Measurements from ENCODE around the gene ACE2.
"Not testable (repeated sequence)": the region's sequence is repeated elsewhere in the genome, so short reads cannot be mapped to it uniquely, and the experiment has no call there.

The ACE2 gene

DNA sequence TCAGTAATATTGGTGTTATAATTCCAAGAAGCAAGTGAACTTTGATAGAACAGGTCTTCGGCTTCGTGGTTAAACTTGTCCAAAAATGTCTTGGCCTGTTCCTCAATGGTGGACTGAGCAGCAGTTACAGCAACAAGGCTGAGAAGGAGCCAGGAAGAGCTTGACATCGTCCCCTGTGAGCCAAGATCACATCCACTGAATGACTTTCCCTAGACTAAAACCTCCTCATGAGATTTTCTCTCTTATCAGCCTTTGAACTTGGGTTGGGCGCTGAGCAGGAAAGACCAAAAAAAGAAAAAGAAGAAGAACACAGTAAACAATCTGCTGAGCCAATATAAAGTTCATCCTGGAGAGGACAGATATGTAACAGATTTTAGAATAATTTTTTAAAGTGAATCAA is at the start of gene ACE2:
TSS of gene ACE2 (minus strand) at position 216 of the 400 bp plus-strand sequence. CDS start at position 167, 49 bp downstream.
- DNase-seq, result no peak

- not testable (repeated sequence) for DNase-seq
These were observed 46.8 kb upstream of the ACE2 start for GRCh38 chrX:15647510-15647909.

- no peak for DNase-seq
These were observed 45.8 kb upstream of the ACE2 start for GRCh38 chrX:15646543-15646942.

- DNase-seq, result no peak
These were observed 45.3 kb upstream of the ACE2 start for GRCh38 chrX:15646031-15646430.

DNA sequence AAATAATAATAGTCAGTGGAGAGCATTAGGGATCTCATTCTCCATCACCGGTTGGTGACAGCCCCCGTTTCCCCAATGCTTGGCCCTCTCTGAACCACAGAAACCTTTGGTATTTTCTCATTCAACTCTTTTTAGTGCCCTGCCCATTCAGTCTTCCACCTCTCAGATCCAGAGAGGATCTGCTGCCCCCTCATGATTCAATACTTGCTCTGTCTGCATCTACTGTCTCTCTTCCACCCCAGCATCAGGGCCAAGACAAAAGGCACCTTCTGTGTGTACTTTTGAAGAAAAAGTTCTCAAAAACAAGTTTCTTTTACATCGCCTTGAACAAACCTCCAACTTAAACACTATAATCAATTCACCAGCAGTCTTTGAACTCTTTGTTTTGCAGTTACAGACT is 44.5 kb upstream of the ACE2 start:
- DNase-seq, result no peak

- no peak for DNase-seq
These were observed 43.8 kb upstream of the ACE2 start for GRCh38 chrX:15644560-15644872.

GRCh38 chrX:15643786-15644559 is 43.2 kb upstream of the ACE2 start:
- DNase-seq, result no peak

GRCh38 chrX:15631637-15632036 is 30.9 kb upstream of the ACE2 start:
- DNase-seq, result no peak

- DNase-seq, result no peak
These were observed 22.3 kb upstream of the ACE2 start for GRCh38 chrX:15623054-15623453.

- DNase-seq, result no peak
These were observed 18.4 kb upstream of the ACE2 start for GRCh38 chrX:15619053-15619755.

DNA sequence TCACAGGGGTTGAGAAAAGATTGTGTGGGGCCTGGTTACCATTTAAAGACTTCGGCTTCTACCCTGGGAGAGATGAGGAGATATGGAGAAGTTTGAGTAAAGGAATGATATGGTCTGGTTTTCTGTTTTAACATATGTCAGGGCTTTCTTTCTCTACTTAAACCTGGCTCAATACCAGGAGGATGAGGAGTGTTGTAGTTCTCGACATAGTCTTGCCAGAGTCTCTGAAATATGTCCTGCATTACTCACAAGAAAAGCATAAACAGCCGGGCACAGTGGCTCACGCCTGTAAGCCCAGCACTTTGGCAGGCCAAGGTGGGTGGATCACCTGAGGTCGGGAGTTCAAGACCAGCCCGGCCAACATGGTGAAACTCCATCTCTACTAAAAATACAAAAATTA is 16.4 kb upstream of the ACE2 start:
- DNase-seq, result no peak

DNA sequence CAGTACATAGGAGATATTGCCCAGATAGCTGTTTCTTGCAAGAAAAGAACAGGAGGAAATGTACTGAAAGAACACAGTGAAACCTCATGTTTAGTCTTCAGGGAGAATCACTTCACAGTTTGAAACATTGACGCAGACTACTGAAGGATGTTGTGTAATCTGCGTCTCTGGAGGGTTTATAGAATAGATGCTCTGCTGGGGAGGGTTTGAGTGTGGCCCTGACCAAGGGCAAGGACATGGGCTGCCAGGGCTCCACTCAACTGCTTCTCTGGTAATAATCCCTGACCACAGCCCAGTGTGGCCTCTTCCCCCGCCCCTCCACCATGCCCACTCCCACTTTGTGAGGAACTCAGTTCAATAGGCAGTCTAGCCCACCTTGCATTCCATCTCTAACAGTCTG is 15.8 kb upstream of the ACE2 start:
- DNase-seq, result no peak

DNA sequence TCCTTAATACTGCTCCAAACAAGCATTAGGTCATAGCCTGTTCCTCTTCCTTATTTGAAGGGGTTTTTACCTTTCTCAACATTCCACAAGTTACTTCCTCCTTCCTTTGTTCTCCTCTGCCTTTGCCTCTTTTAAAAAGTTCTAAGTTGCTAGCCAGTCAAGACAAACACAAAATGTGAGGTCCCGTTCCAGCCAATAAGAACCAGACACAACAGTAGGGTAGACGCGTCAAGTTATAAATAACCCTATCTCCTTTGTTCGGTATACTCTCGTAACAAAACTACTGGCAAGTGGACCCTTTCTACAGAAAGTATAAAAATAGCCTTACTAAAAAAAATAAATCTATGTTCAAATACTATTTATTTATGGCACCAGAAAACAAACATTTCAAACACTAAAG is 6.3 kb upstream of the ACE2 start:
- peak; percentile 1 to 8 for DNase-seq

GRCh38 chrX:15606136-15606535 is 5.4 kb upstream of the ACE2 start:
- no peak for DNase-seq

DNA sequence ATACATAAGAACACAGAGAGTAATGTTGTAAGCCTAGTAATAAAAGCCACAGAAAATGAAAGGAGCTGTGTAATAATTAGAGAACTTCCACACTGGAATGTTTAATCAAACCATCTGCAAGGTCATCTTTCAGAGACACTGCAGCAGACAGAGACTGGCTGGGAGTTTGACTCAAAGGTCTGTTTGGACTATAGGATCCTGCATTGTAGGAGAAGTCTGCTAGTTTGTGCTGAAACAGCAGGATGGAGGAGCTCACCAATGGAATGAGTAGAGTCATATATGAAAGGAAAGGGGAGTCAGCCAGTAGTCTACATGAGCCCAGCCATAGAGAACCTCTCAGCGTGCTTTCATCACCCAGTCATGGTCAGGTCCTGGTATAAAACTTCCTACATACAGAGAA is 4.5 kb upstream of the ACE2 start:
- DNase-seq, result no peak

DNA sequence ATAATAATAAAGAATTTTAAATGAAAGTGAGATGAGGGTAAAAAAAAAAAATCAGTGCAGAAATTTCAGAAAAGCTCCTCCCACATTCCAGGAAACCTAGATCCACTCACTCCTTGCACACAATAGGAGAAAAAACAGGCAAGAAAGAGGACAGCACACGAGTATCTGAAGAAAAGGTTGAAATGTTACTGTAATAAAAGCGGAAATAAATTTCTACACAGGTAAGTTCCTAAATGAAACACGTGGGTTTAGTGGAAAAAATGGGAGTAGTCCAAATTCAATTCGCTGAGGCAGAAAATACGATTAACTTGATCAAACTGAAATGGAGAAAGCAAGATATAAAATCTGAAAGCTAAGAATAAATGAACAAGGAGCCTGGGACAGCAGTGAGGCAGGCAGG is 2.0 kb upstream of the ACE2 start:
- no peak for DNase-seq

GRCh38 chrX:15601932-15602331 is 1.2 kb upstream of the ACE2 start:
- DNase-seq, result no peak

DNA sequence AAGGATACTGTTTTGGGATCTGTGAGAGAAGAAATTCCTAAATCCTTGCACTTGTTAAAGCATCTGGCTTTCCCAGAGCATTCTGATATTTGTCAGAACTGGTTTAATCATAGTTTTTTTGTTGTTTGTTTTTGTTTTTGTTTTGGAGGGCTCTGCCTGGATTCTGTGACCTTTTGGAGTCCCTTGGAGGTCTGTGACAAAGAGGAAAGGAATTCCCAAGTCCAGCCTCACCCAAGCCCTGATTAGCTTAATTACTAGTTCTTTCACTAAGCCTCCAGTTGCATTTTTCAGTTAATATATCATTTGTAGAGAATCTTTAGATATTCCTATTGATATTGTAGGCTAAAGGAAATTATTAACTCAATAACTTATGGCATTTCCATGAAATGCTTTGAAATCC is 711 bp downstream of the ACE2 start:
- DNase-seq, result no peak

GRCh38 chrX:15599461-15599860 is 1.3 kb downstream of the ACE2 start:
- no peak for DNase-seq

DNA sequence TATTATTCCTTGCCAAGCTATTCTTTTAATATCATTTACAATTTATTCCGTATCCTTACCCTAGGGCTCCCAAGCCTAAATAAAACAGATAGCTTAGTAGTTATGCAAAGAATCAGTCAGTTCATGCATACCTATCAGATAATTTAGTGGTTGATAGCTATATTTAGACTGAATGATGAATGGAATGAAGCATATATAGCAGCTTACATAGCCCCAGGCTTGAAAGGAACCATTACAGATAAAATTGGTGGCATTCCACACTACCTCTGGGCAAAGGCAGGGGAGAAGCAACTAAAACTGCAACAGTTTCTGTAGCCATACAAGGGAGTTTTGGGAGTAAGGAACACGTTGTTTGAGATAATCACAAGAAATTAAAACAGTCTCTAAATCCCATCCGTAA is 2.7 kb downstream of the ACE2 start:
- no peak for DNase-seq

- no peak for DNase-seq
These were observed 6.4 kb downstream of the ACE2 start for GRCh38 chrX:15594371-15594770.

DNA sequence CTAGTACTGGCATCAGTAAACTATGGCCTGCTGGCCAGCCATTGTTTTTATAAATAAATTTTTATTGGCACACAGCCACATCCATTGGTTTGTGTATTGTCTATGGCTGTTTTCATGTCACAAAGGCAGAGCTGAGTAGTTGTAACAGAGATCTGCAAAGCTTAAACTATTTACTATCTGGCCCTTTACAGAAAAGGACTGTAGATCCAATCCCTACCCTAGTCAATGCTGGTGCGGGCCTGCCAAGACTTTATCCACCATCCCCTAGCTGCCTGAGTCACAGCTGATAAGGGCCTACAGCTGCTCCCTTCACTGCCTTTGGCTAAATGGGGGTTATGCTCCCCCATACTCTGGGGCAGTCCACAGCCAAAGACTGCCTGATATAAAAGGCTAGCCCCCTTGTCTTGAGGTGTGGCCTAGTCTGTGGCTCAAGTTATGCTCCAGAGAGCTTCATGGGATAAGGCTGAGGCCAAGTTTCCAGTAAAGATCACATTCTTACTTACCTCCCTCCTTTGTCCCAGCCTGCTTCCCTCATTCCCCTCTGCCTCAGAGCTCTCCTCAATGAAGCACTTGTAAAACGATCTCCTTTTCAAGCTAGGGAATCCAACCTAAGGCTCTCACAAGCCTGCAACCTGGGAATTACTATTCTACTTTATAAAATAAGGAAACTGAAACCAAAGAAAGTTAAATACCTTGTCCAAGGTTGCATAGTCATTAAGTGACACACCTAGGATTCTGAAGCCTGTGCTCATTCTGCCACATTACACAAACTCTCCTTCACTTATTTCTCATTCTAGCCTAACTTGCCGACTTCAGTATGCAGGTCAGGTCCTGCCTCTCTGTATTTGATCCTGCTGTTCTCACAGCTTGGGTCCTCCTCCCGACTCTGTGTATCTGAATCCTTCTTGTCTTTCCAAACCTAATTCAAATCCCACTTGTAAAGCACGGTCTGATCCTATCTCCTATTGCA is 20.7 kb downstream of the ACE2 start:
- DNase-seq, result no peak

GRCh38 chrX:15576019-15576418 is 24.7 kb downstream of the ACE2 start:
- no peak for DNase-seq

- DNase-seq, result no peak
These were observed 26.7 kb downstream of the ACE2 start for GRCh38 chrX:15574017-15574416.
